ENCODE measurements around the gene ASCC1.

GRCh38 chr10:72061930-72062329, 154.1 kb downstream of the ASCC1 start:
- TF ChIP-seq EZH2 (IDR thresholded peaks at IDR 0.05; ENCODE audit: low read length, missing control alignments), result no peak
- TF ChIP-seq CTCF (conservative IDR thresholded peaks at IDR 0.05 in 1 of 2, IDR thresholded peaks at IDR 0.05 in 1 of 2; ENCODE audit: low read depth in 1 of 2, low read length in 2 of 2), result no peak
